ENCODE data around the gene ZFPM1. TPM values are rescaled to one million over a fixed set of nuclear protein-coding genes. Genes with fewer than 3 reads are reported as not detected.

The ZFPM1 gene
- total RNA-seq, 1 donor from 2014 or later: 0.79 TPM

DNA sequence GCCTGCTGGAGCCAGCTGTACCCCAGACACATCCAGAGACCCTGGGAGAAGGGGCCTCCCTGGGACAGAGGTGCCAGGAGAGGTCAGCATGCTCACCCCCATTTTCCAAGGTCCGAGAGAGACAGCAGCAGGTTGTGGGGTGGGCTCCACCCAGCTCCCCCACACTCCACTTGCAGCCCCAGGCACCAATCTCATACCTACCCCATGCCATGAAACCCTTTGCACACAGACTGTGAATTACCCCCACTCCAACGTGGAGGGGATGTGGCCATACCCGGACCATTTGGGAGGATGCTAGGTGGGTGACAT is 34.0 kb downstream of the ZFPM1 start:
- Histone ChIP-seq H3K36me3 (ENCODE audit: control insufficient read depth, insufficient read depth, low read length) (peaks cover 3% of the 10 kb centered on the region), H3K4me3 (ENCODE audit: low read depth, low read length) (no peak overlapping the region), H3K27me3 (ENCODE audit: control insufficient read depth, insufficient read depth, low read length) (no peaks in the 10 kb centered on the region)
- no peak for DNase-seq (ENCODE audit: low read depth)
- FAIRE-seq: no peak
- TF ChIP-seq, protein P1, sequence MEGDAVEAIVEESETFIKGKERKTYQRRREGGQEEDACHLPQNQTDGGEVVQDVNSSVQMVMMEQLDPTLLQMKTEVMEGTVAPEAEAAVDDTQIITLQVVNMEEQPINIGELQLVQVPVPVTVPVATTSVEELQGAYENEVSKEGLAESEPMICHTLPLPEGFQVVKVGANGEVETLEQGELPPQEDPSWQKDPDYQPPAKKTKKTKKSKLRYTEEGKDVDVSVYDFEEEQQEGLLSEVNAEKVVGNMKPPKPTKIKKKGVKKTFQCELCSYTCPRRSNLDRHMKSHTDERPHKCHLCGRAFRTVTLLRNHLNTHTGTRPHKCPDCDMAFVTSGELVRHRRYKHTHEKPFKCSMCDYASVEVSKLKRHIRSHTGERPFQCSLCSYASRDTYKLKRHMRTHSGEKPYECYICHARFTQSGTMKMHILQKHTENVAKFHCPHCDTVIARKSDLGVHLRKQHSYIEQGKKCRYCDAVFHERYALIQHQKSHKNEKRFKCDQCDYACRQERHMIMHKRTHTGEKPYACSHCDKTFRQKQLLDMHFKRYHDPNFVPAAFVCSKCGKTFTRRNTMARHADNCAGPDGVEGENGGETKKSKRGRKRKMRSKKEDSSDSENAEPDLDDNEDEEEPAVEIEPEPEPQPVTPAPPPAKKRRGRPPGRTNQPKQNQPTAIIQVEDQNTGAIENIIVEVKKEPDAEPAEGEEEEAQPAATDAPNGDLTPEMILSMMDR (IDR thresholded peaks at IDR 0.05; ENCODE audit: insufficient read depth, low read length, severe bottlenecking): no peak

DNA sequence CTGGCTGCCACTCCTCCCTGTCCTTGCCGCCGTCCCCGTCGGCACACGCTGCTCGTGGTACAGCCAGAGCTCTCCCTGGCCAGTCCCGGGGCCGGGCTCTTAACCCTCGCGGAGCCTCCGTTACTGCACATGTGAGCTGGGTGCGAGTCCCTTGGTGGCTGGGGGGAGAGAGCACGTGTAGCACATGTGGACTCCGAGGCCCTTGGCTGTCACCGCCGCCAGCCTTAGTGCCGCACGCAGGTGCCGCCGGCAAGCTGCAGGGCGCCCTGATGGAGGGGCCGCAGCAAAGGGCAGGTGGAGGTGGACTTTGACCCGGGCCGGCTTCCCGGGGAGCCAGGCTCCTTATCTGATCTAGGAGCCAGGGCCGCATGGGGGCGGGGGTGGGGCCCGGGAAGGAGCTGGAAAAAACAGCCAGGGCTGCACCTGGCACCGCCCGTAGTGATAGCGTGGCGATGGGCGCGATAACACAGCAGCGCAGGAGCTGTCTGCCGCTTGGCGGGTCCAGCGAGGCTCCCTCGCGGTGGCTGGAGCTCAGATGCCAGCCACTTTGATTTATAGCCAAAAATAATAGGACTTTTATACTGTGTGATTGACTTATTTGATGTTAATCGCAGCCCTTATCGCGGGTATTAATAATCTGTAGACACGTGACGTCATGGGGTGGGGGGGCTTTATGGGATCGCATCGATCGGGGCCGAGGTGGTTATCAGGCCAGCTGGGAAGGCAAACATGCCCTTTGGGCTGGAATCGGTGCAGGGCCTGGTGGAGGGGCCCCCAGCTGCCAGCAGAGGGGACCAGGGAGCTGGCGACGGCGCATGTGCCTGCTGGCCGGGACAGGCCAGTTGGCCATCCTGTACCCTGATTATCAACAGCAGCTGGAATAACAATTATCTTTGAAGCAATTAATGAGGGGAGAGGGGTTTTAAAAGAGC is 35.1 kb downstream of the ZFPM1 start:
- Histone ChIP-seq H3K36me3 (ENCODE audit: control insufficient read depth, insufficient read depth, low read length) (peaks cover 3% of the 10 kb centered on the region), H3K27me3 (ENCODE audit: control insufficient read depth, insufficient read depth, low read length) (no peaks in the 10 kb centered on the region), H3K4me3 (ENCODE audit: low read depth, low read length) (no peak overlapping the region)
- no peak for DNase-seq (ENCODE audit: low read depth)
- FAIRE-seq: no peak
- TF ChIP-seq, protein P1 (IDR thresholded peaks at IDR 0.05; ENCODE audit: insufficient read depth, low read length, severe bottlenecking): no peak

DNA sequence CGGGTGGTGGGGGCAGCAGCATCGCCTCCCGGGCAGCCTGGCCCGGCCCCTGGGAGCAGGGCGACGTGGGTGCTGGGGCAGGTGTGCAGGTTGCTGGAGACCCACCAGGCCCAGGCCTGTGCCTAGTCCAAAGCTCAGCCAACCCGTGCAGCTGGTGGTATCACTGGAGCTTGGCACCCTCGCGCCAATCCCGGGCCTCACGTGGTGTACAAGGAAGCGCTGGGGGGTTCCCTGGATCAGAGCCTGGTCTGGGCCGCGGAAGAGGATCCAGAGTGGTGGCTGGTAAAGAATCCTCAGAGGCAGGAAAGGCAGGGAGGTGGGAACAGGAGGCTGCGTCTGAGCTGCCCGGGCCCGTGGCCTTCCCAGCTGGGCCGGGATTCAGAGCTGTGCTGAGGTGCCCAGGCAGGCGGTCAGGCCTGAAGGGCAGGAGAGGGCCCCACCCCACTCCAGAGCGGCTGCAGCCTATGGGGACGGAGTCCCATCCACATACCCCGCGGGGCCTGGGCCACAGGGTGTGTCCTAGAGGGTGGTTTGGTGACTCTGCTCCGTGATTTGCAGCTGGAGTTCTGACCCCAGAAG is 36.2 kb downstream of the ZFPM1 start:
- Histone ChIP-seq H3K4me3 (ENCODE audit: low read depth, low read length) (no peak overlapping the region), H3K27me3 (ENCODE audit: control insufficient read depth, insufficient read depth, low read length) (no peaks in the 10 kb centered on the region), H3K36me3 (ENCODE audit: control insufficient read depth, insufficient read depth, low read length) (peaks cover 1% of the 10 kb centered on the region)
- FAIRE-seq: no peak
- no peak for DNase-seq (ENCODE audit: low read depth)
- TF ChIP-seq, protein P1 (IDR thresholded peaks at IDR 0.05; ENCODE audit: insufficient read depth, low read length, severe bottlenecking): no peak

DNA sequence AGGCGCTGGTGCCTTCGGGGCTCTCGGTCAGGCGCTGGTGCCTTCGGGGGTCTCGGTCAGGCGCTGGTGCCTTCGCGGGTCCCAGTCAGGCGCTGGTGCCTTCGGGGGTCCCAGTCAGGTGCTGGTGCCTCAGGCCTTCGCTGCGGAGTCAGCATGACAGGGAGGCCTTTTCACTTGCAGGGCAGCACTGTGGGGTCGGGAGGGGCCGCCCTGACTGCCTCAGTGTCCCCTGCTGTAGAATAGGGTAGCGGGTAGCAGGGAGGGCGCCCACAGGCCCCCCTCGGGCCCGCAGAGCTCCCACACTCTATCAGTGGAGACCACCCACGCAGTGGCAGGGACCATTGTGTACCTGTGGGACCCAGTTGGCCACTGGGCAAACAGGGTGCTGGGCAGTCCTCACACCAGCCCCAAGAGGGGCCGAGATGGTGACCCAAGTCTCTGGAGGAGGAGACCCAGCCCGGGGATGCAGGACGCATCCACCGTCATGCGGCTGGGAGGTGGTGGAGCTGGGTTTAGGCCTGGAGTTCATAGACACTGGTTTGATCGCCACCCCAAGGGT is 38.0 kb downstream of the ZFPM1 start:
- Histone ChIP-seq H3K36me3 (ENCODE audit: control insufficient read depth, insufficient read depth, low read length) (no peaks in the 10 kb centered on the region), H3K4me3 (ENCODE audit: low read depth, low read length) (no peak overlapping the region), H3K27me3 (ENCODE audit: control insufficient read depth, insufficient read depth, low read length) (no peaks in the 10 kb centered on the region)
- TF ChIP-seq, protein P1 (IDR thresholded peaks at IDR 0.05; ENCODE audit: insufficient read depth, low read length, severe bottlenecking): no peak
- DNase-seq (ENCODE audit: low read depth) (no peak), FAIRE-seq (no peak)

DNA sequence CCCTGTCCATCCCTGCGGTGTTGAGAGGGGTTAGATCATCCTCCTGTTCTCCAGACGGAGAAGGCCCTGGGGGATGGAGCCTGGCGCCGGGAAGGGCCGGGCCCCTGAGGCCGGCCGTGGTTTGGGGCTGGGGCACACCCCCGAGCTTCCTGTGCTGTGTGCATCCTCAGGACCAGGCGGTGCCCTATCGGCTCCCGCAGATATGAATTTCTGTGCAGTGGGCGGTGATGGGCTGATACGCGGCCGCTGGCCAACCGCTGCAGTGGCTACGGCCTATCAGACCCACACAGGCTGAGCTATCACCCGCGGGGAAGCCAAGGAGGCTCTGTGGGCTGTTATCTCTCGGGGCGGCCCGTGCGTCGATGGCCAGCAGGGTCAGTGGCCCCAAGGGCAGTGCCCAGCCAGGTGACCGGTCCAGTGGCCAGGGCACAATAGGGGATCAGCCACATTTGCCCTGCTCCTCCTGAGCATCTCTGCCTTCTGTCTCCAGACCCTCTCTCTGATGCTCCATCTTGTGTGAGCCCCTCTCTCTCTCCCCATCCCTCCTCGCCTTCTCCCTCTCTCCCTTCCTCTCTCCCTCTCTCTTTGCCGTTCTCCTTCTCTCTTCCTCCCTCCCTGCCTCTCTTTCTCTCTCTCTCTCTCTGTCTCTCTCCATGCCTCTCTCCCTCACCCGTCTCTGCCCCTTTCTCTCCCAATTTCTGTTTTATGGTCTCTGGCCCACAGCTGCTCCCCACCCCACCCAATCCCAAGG is 38.7 kb downstream of the ZFPM1 start:
- Histone ChIP-seq H3K4me3 (ENCODE audit: low read depth, low read length) (no peak overlapping the region), H3K36me3 (ENCODE audit: control insufficient read depth, insufficient read depth, low read length) (no peaks in the 10 kb centered on the region), H3K27me3 (ENCODE audit: control insufficient read depth, insufficient read depth, low read length) (no peaks in the 10 kb centered on the region)
- no peak for DNase-seq (ENCODE audit: low read depth)
- no peak for FAIRE-seq
- TF ChIP-seq, protein P1 (IDR thresholded peaks at IDR 0.05; ENCODE audit: insufficient read depth, low read length, severe bottlenecking): no peak

Data from bronchial epithelial cell (primary cell).